Mucosa of rectum (tissue), 2 donors: ENCODE measurements around the gene NVL.

ENCODE experiments used
- H3K27ac ChIP-seq, 2 donors: one replicate each; pipeline ENCODE4 v1.7.0; 2013; ENCODE audit warnings: inconsistent platforms in 2 of 2, low read depth in 2 of 2, low read length in 2 of 2
- H3K27me3 ChIP-seq, 2 donors: one replicate each; pipeline ENCODE4 v1.7.0; 2013; ENCODE audit warnings: low read length in 2 of 2; ENCODE audit not compliant: control insufficient read depth in 2 of 2, insufficient read depth in 2 of 2
- H3K36me3 ChIP-seq, 2 donors: one replicate each; pipeline ENCODE4 v1.7.0; 2013; ENCODE audit warnings: low read length in 2 of 2; ENCODE audit not compliant: control insufficient read depth in 2 of 2, insufficient read depth in 2 of 2
- H3K4me1 ChIP-seq, 2 donors: one replicate each; pipeline ENCODE4 v1.7.0; 2013; ENCODE audit warnings: low read length in 2 of 2, mild to moderate bottlenecking in 1 of 2; ENCODE audit not compliant: control insufficient read depth in 2 of 2, insufficient read depth in 2 of 2
- H3K4me3 ChIP-seq, 2 donors: one replicate each; pipeline ENCODE4 v1.7.0; 2013; ENCODE audit warnings: low read length in 2 of 2
- H3K9ac ChIP-seq, 2 donors: one replicate each; pipeline ENCODE4 v1.7.0; 2013; ENCODE audit warnings: low read length in 2 of 2, low read depth in 1 of 2, mild to moderate bottlenecking in 1 of 2
- H3K9me3 ChIP-seq, 2 donors: one replicate each; pipeline ENCODE4 v1.7.0; 2013; ENCODE audit warnings: low read length in 2 of 2; ENCODE audit not compliant: control insufficient read depth in 2 of 2
- donor health status: healthy.
- donor health status: Normal muscosa, but diverticular disease.

The NVL gene

DNA sequence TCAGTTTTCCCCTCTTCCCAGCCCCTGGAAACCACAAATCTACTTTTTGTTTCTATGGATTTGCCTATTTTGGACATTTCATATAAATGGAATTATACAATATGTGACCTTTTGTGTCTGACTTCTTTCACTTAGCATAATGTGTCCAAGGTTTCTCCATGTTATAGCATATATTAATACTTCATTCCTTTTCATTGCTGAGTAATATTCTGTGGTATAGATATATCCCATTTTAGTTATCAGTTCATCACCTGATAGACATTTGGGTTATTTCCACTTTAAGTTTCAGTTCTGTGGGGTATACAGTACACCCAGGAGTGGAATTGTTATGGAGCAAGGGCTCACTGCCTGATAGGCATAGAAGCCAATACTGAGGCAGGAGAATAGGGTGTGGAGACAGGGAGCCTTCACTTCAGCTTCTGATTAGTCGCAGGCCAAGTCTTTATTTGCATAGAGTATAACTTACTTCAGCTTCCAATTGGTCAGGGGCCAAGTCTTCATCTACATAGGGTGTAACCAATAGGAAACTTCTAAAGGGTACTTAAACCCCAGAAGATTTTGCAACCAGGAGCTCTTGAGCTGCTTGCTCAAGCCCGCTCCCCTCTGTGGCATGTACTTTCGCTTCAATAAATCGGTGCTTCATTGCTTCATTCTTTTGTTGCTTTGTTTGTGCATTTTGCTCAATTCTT is 8.3 kb upstream of the NVL start:
- H3K27me3 ChIP-seq = no peaks in the 10 kb centered on the region
- H3K36me3 ChIP-seq = no peaks in the 10 kb centered on the region
- no peaks in the 10 kb centered on the region for H3K9me3 ChIP-seq
- H3K4me1 ChIP-seq = peaks cover 0 to 3% of the 10 kb centered on the region in 2 donors
- no peak overlapping the region for H3K27ac ChIP-seq
- H3K9ac ChIP-seq = no peak overlapping the region
- no peak overlapping the region for H3K4me3 ChIP-seq

DNA sequence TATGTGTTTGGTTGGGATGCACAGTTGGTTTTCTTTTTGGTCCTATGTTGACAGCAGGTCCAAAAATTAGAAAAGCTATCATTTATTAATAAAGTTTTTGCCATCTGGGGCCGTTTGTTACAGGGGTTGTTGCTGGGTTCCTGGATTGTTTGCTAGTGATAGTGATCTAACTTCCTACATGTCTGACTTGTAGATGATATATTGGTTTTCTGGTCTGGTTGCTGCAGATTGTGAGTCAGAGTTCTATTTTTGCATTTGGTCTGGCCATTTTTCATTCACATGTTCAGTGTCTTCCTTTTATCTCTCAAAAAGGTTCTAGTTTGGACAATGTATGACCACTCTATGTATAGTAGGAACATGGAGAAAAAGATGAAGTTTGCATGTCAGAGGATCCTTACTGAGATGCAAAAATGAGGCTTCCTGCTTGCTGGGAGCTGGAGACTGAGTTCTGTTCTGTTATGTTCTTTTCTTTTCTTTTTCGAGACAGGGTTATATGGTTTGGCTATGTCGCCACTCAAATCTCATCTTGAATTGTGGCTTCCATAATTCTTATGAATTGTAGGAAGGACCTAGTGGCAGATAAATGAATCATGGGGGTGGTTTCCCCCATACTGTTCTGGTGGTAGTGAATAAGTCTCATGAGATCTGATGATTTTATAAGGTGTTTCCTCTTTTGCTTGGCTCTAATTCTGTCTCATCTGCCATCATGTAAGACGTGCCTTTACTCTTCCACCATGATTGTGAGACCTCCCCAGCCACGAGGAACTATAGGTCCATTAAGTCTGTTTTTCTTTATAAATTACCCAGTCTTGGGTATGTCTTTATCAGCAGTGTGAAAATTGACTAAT is 4.2 kb upstream of the NVL start:
- H3K9me3 ChIP-seq = no peaks in the 10 kb centered on the region
- no peak overlapping the region for H3K9ac ChIP-seq
- H3K27ac ChIP-seq = no peak overlapping the region
- no peaks in the 10 kb centered on the region for H3K36me3 ChIP-seq
- peaks cover 4 to 5% of the 10 kb centered on the region in 2 donors for H3K4me1 ChIP-seq
- no peak overlapping the region for H3K4me3 ChIP-seq
- H3K27me3 ChIP-seq = no peaks in the 10 kb centered on the region

DNA sequence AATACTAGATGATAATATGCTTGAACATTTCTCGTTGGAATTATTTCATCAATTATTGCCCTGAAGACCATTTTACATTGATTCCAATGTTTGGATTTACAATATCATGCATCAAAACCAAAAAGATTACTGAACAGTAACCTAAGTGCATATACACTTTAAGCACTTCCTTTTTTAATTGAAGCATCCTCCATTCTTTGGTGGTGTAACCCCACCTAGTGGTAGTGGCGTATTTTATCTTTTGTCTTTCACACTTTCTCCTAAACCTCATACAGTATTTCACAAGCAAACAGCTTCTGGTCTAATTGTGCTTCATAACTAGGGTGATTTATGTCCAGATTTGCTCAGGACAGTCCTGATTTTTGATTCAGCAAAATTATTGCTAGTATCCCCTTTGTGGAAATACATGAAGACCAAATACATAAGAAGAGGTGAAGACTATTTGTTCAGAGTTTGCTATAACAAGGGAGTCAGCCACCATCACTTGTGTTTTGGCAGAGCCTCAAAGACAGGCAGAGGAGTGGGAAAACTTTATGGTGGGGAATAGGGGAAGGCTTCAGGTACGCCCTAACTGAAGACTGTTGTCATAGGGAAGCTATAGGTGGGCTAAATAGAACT is 3.4 kb upstream of the NVL start:
- no peak overlapping the region for H3K4me3 ChIP-seq
- peaks cover 5 to 8% of the 10 kb centered on the region in 2 donors for H3K4me1 ChIP-seq
- no peak overlapping the region for H3K27ac ChIP-seq
- H3K9ac ChIP-seq = no peak overlapping the region
- no peaks in the 10 kb centered on the region for H3K27me3 ChIP-seq
- no peaks in the 10 kb centered on the region for H3K9me3 ChIP-seq
- no peaks in the 10 kb centered on the region for H3K36me3 ChIP-seq

DNA sequence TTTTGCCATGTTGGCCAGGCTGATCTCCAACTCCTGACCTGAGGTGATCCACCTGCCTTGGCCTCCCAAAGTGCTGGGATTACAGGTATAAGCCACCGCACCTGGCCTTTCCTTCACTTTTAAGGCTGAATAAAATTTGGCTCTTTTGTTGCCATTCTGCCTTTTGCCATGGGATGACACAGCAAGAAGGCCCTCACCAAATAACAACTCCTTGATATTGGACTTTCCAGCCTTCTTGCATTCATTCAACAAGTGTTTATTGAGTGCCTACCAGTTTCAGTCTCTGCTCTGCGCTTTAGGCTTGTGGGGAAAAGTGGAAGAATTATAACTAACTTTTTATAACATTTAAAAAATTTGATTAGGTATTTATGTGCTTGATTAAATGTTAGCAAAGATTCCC is 1.9 kb upstream of the NVL start:
- H3K27me3 ChIP-seq = no peaks in the 10 kb centered on the region
- H3K4me1 ChIP-seq = peaks cover 5 to 9% of the 10 kb centered on the region in 2 donors
- H3K36me3 ChIP-seq = no peaks in the 10 kb centered on the region
- no peak overlapping the region for H3K4me3 ChIP-seq
- no peak overlapping the region for H3K9ac ChIP-seq
- no peaks in the 10 kb centered on the region for H3K9me3 ChIP-seq
- no peak overlapping the region for H3K27ac ChIP-seq

DNA sequence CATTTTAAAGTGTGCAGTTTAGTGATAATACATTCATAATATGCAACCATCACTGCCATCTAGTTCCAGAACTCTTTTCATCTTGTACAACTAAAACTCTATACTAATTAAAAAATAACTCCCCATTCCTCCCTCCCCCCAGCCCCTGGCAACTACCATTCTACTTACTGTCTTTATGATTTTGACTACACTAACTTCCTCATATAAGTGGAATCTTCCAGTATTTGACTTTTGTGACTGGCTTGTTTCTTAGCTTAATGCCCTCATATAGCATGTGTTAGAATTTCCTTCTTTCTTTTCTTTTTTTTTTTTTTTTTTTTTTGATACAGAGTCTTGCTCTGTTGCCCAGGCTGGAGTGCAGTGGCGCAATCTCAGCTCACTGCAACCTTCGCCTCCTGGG is 1.4 kb upstream of the NVL start:
- Histone ChIP-seq H3K9me3 (no peaks in the 10 kb centered on the region), H3K27ac (no peak overlapping the region), H3K4me1 (peaks cover 5 to 9% of the 10 kb centered on the region in 2 donors), H3K4me3 (no peak overlapping the region), H3K27me3 (no peaks in the 10 kb centered on the region), H3K9ac (no peak overlapping the region), H3K36me3 (no peaks in the 10 kb centered on the region)

DNA sequence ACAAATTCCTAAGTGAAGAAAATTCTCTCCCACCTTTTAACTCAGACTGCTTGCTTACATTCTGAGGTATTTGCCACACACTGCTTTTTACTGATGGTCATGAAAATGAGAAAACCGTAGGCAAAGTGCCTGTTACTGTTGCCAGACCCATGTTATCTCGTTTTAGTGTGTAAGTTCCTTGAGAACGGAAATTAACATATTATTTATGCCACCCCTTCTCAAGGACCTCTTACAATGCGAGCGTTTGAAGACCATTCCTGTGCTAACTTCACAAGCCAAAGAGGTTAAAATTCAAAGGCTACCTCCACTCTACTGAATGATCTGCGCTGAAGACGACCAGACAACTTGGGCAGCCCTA is 509 bp downstream of the NVL start:
- H3K27ac ChIP-seq = peak overlapping the region; percentile 90
- peak overlapping the region; percentile 80 to 96 for H3K9ac ChIP-seq
- peaks cover 5 to 9% of the 10 kb centered on the region in 2 donors for H3K4me1 ChIP-seq
- H3K36me3 ChIP-seq = peaks cover 0 to 2% of the 10 kb centered on the region in 2 donors
- H3K4me3 ChIP-seq = peak overlapping the region; percentile 85 to 98
- H3K27me3 ChIP-seq = no peaks in the 10 kb centered on the region
- H3K9me3 ChIP-seq = no peaks in the 10 kb centered on the region

DNA sequence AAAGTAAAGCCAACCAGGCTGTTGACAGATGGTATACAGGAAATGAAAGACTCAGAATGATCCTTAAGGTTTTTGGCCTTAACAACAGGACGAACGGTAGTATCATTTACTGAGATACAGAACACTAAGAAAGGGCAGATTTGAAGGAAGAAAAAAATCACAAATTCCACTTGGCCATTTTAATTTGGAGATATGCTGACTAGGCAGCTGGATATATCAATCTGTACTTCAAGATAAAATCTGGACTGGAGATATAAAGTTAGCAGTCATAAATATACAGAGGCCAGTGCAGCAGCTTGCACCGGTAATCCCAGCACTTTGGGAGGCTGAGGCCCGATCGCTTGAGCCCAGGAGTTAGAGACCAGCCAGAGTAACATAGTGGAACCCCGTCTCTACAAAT is 1.3 kb downstream of the NVL start:
- H3K9me3 ChIP-seq = no peaks in the 10 kb centered on the region
- H3K27ac ChIP-seq = no peak overlapping the region
- peaks cover 5 to 9% of the 10 kb centered on the region in 2 donors for H3K4me1 ChIP-seq
- H3K27me3 ChIP-seq = no peaks in the 10 kb centered on the region
- H3K4me3 ChIP-seq = peak overlapping the region in 1 of 2 donors; percentile 98
- H3K36me3 ChIP-seq = peaks cover 0 to 4% of the 10 kb centered on the region in 2 donors
- H3K9ac ChIP-seq = no peak overlapping the region

DNA sequence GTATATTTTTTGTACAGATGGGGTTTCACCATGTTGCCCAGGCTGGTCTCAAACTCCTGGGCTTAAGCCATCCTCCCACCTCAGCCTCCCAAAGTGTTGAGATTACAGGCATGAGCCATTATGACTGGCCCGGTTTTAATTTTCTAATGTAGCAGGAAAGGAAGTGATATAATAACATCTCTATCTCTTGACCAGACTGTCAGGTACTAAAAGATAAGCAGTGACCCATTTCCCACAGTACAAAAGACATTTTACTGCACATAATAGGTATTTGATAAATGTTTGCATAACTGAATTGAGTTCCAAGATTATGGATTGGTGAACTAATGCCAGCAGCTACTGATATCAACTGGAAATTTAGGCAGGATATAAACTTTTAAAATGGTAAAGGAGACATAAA is 4.0 kb downstream of the NVL start:
- H3K27me3 ChIP-seq = no peaks in the 10 kb centered on the region
- peaks cover 3 to 9% of the 10 kb centered on the region in 2 donors for H3K4me1 ChIP-seq
- H3K4me3 ChIP-seq = no peak overlapping the region
- peaks cover 0 to 4% of the 10 kb centered on the region in 2 donors for H3K36me3 ChIP-seq
- H3K9ac ChIP-seq = no peak overlapping the region
- H3K27ac ChIP-seq = no peak overlapping the region
- no peaks in the 10 kb centered on the region for H3K9me3 ChIP-seq

DNA sequence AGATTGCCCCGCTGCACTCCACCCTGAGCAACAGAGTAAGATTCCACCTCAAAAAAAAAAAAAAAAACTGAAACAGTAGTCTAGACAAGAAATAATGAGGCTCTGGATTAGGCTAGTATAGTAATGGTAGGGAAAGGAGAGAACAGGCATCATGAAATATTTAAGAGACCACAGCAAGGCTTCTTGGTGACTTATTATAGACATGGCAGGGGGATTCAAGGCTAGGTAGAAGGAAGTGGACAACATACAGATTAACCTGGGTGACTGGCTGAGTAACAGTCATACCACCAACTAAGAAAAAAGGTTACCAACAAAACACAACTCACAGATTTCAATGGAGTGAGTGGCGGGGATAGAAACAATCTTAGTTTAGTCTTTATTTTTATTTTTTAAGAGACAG is 8.3 kb downstream of the NVL start:
- Histone ChIP-seq H3K9ac (no peak overlapping the region), H3K27ac (no peak overlapping the region), H3K4me3 (no peak overlapping the region), H3K4me1 (no peaks in the 10 kb centered on the region), H3K36me3 (peaks cover 0 to 8% of the 10 kb centered on the region in 2 donors), H3K27me3 (no peaks in the 10 kb centered on the region), H3K9me3 (no peaks in the 10 kb centered on the region)

DNA sequence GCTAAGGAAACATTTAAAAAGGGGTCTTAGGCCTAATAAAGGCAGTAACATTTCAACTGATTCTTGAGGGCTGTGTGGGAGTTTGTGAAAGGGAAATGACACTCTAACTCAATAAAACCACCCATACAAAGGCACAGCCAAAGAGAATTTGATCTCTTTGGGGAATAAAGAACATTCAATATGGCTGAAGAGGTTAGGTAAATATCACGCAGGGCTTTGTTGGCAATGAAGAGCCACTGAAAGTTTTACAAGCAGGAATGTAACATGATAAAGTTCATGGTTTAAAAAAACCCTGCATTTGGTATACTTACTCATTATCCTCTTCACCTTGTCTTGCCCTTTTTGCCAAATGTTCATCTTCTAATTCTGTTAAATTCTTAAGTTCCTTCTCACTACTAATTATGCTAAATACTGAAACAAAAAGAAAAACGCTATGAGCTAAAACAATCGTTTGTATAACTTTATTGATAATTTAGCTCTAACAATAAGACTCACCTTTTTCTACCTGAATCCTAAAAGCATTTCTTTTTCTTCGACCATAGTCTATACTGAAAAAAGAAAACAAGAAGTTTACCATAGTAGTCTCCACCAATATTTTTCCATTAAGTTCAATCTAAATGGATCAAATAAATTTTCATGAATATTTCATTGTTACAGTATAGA is 12.5 kb downstream of the NVL start:
- Histone ChIP-seq H3K27me3 (no peaks in the 10 kb centered on the region), H3K9ac (no peak overlapping the region), H3K4me1 (no peaks in the 10 kb centered on the region), H3K9me3 (no peaks in the 10 kb centered on the region), H3K4me3 (no peak overlapping the region), H3K27ac (peak overlapping the region in 1 of 2 donors; percentile 62), H3K36me3 (peaks cover 4 to 20% of the 10 kb centered on the region in 2 donors)
